ENCODE results near the gene SYTL2. TPM values are rescaled to one million over a fixed set of nuclear protein-coding genes. Genes with fewer than 3 reads are reported as not detected.
"Not testable (repeated sequence)": the region's sequence is repeated elsewhere in the genome, so short reads cannot be mapped to it uniquely, and the experiment has no call there.

SYTL2 gene, protein sequence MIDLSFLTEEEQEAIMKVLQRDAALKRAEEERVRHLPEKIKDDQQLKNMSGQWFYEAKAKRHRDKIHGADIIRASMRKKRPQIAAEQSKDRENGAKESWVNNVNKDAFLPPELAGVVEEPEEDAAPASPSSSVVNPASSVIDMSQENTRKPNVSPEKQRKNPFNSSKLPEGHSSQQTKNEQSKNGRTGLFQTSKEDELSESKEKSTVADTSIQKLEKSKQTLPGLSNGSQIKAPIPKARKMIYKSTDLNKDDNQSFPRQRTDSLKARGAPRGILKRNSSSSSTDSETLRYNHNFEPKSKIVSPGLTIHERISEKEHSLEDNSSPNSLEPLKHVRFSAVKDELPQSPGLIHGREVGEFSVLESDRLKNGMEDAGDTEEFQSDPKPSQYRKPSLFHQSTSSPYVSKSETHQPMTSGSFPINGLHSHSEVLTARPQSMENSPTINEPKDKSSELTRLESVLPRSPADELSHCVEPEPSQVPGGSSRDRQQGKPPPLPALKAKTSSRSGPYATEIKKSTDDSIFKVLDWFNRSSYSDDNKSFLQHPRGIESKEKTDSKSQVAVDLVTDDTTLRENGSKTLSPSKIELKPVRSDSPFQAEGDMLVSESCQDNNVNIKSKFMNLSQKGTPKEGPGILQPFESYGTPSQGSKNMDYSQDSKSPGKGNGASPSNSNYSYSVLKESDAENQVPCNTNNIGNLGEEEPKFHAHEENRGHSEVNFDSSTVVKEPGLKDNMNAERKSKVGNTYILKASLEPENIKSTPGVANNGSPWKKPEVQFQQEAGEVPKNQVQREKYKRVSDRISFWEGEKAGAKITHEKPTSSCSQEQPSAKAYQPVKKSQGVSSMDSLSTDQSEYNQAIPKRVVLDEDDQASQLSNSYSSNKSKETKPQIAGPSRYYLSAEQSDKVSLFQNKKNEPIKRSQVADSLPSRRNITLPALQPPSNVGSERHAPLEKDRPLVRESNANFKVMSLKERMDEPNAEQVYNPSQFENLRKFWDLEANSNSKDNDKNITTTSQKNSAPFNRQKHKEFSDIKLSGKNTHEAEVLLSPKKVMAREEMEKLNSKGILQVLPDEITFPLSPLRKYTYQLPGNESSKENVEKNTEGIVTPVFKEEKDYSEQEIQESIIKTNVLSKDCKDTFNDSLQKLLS (N-terminal part only)
- polyA plus RNA-seq, result 10 to 100 TPM; 26.1 to 67.0 (median 33.3) TPM

GRCh38 chr11:85810871-85811611, at the start of gene SYTL2:
Gene SYTL2, minus strand, starts transcription at chr11:85811141. Its CDS starts 53,416 bp downstream, at chr11:85757725.
- H3K4me1 Mint-ChIP-seq, result peaks cover 43 to 48% of the 10 kb centered on the region in 2 donors
- H3K27me3 Mint-ChIP-seq (ENCODE audit: low read depth in 3 of 3), result peaks cover 2 to 8% (median 7%) of the 10 kb centered on the region in 3 donors
- peak; percentile 82 to 86 (median 85) for DNase-seq
- H3K9me3 Mint-ChIP-seq, result no peaks in the 10 kb centered on the region
- peaks cover 0 to under 1% (median 0%) of the 10 kb centered on the region in 3 donors for H3K36me3 Mint-ChIP-seq
- peak within 1 kb of the TSS; percentile 92 to 99 (median 96) for H3K27ac Mint-ChIP-seq
- H3K4me3 Mint-ChIP-seq, result peak within 1 kb of the TSS; percentile 92 to 99 (median 94)

DNA sequence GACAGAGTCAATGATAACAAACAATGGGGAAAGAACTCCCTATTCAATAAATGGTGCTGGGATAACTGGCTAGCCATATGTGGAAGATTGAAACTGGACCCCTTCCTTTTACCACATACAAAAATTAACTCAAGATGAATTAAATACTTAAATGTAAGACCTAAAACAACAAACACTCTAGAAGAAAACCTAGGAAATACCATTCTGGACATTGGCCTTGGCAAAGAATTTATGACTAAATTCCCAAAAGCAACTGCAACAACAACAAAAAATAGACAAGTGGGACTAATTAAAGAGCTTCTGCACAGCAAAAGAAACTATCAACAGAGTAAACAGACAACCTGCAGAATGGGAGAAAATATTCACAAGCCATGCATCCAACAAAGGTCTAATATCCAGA, 48.6 kb upstream of the SYTL2 start:
- DNase-seq; H3K4me3 Mint-ChIP-seq; H3K9me3 Mint-ChIP-seq; H3K27me3 Mint-ChIP-seq (ENCODE audit: low read depth in 3 of 3); H3K36me3 Mint-ChIP-seq; H3K27ac Mint-ChIP-seq; H3K4me1 Mint-ChIP-seq: not testable (repeated sequence)

GRCh38 chr11:85857098-85857497, 46.2 kb upstream of the SYTL2 start:
- Mint-ChIP-seq H3K4me1 (peaks cover 13 to 17% of the 10 kb centered on the region in 2 donors), H3K27ac (no peak overlapping the region), H3K27me3 (ENCODE audit: low read depth in 3 of 3) (peaks cover 0 to 5% (median 0%) of the 10 kb centered on the region in 3 donors), H3K4me3 (no peak overlapping the region), H3K36me3 (peaks cover 0 to 3% (median 0%) of the 10 kb centered on the region in 3 donors), H3K9me3 (peaks cover 0 to 3% (median 0%) of the 10 kb centered on the region in 6 donors)
- DNase-seq, result no peak

DNA sequence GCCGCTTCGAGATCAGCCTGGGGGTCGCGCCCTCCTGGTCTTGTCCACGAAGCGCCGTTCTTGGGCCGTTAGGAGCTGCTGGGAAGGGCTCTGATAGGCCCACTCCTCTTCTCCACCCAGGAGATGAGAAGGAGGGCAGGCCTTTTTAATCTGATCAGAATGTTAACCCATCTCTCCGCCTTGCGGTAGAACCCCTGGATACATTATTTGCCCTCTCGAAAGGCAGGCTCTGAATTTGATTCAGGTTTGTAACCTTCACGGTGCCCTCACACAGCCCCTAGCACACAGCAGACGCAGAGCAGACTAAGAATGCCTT, 44.4 kb upstream of the SYTL2 start, which contains the start of gene CCDC83:
TSS of gene CCDC83 (plus strand) at position 43 of the 316 bp plus-strand sequence. CDS start 9,741 bp downstream, outside the sequence.
- peaks cover 13 to 17% of the 10 kb centered on the region in 2 donors for H3K4me1 Mint-ChIP-seq
- peaks cover 0 to 3% (median 0%) of the 10 kb centered on the region in 6 donors for H3K9me3 Mint-ChIP-seq
- H3K36me3 Mint-ChIP-seq, result peaks cover 0 to 6% (median 3%) of the 10 kb centered on the region in 3 donors
- peaks cover 0 to 5% (median 0%) of the 10 kb centered on the region in 3 donors for H3K27me3 Mint-ChIP-seq (ENCODE audit: low read depth in 3 of 3)
- no peak for DNase-seq
- H3K27ac Mint-ChIP-seq, result peak within 1 kb of the TSS; percentile 91 to 97 (median 94)
- H3K4me3 Mint-ChIP-seq, result peak within 1 kb of the TSS; percentile 89 to 95 (median 91)

DNA sequence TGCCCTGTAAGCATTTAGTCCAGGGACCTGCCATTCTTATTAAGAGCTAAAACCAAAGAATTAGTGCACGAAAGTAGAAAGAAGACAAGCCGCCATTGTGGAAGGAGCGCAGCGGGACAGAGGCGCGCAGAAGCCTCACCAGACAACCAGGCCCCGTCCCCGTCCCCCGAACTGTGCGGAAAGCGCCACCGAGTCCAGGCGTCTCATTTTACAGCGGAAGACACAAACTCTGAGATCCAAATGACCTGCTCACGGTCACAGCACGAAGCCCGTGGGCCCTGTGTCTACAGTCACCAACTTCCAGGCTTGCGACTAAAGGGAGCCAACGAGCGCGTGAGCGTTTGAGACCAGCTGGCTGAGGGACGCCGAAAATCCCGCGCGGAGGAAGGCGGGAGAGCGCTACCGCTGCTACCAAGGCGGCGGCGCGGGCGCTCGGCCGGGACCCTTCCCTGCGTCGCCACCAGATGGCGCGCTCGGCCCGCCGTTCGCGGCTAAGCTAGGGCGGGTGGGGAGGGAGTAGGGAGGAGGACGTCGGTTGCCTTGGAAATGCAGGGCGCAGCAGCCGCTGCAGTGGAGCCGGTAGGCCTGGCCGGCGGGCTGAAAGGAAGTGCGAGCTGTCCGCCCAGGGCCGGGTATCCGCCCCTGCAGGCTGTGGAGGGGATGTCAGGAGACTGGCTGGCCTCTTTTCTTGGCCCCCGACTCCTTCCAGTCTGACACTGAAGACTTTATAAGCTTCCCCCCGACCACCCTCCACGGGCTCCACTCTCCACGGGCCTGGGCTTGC, 43.8 kb upstream of the SYTL2 start:
- peaks cover 13 to 17% of the 10 kb centered on the region in 2 donors for H3K4me1 Mint-ChIP-seq
- peaks cover 0 to 6% (median 6%) of the 10 kb centered on the region in 3 donors for H3K36me3 Mint-ChIP-seq
- peaks cover 0 to 5% (median 0%) of the 10 kb centered on the region in 3 donors for H3K27me3 Mint-ChIP-seq (ENCODE audit: low read depth in 3 of 3)
- H3K9me3 Mint-ChIP-seq, result peaks cover 0 to 6% (median under 1%) of the 10 kb centered on the region in 6 donors
- peak overlapping the region; percentile 89 to 95 (median 91) for H3K4me3 Mint-ChIP-seq
- H3K27ac Mint-ChIP-seq, result peak overlapping the region; percentile 91 to 97 (median 94)
- peak; percentile 92 for DNase-seq

DNA sequence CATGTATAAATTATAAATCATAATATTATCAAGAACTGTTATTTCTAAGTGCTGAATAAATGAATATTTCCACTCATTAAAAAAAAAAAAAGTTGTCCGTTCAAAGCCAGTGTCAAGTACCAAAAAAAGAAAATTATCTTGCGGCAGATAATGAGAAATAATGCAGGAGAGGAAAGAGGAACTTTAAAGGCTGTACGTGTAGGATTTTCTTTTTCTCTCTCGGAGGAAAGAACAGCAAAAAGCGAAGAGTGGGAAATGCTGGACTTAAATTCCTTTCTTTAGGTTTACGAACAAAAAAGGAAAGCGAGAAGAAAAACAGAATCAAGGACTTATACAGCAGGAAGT, 43.2 kb upstream of the SYTL2 start:
- no peak for DNase-seq
- Mint-ChIP-seq H3K9me3 (peaks cover 0 to 6% (median under 1%) of the 10 kb centered on the region in 6 donors), H3K4me1 (peaks cover 13 to 17% of the 10 kb centered on the region in 2 donors), H3K36me3 (peaks cover 0 to 6% (median 6%) of the 10 kb centered on the region in 3 donors), H3K27ac (peak overlapping the region; percentile 91 to 97 (median 94)), H3K4me3 (peak overlapping the region; percentile 89 to 95 (median 91)), H3K27me3 (ENCODE audit: low read depth in 3 of 3) (peaks cover 0 to 5% (median 0%) of the 10 kb centered on the region in 3 donors)

GRCh38 chr11:85853541-85853940, 42.6 kb upstream of the SYTL2 start:
- not testable (repeated sequence) for H3K27ac Mint-ChIP-seq; H3K27me3 Mint-ChIP-seq (ENCODE audit: low read depth in 3 of 3); H3K9me3 Mint-ChIP-seq; H3K36me3 Mint-ChIP-seq; DNase-seq
- peak overlapping the region in 2 of 5 donors; percentile 30 to 91 for H3K4me3 Mint-ChIP-seq
- H3K4me1 Mint-ChIP-seq, result peaks cover 13 to 17% of the 10 kb centered on the region in 2 donors

- H3K36me3 Mint-ChIP-seq; DNase-seq; H3K27me3 Mint-ChIP-seq (ENCODE audit: low read depth in 3 of 3); H3K4me3 Mint-ChIP-seq; H3K9me3 Mint-ChIP-seq; H3K27ac Mint-ChIP-seq: not testable (repeated sequence)
- H3K4me1 Mint-ChIP-seq, result peaks cover 13 to 17% of the 10 kb centered on the region in 2 donors
These were observed 41.8 kb upstream of the SYTL2 start for GRCh38 chr11:85852754-85853153.

- H3K27ac Mint-ChIP-seq, result no peak overlapping the region
- peaks cover 0 to 2% (median 0%) of the 10 kb centered on the region in 3 donors for H3K27me3 Mint-ChIP-seq (ENCODE audit: low read depth in 3 of 3)
- H3K4me3 Mint-ChIP-seq, result no peak overlapping the region
- H3K4me1 Mint-ChIP-seq, result no peaks in the 10 kb centered on the region
- H3K9me3 Mint-ChIP-seq, result peaks cover 0 to 6% (median under 1%) of the 10 kb centered on the region in 6 donors
- no peak for DNase-seq
- H3K36me3 Mint-ChIP-seq, result peaks cover 0 to 10% (median 3%) of the 10 kb centered on the region in 3 donors
These were observed 37.6 kb upstream of the SYTL2 start for GRCh38 chr11:85848556-85848955.

- H3K27me3 Mint-ChIP-seq (ENCODE audit: low read depth in 3 of 3), result peaks cover 0 to 2% (median 0%) of the 10 kb centered on the region in 3 donors
- peaks cover 0 to 3% (median under 1%) of the 10 kb centered on the region in 6 donors for H3K9me3 Mint-ChIP-seq
- H3K27ac Mint-ChIP-seq, result no peak overlapping the region
- peaks cover 0 to 10% (median 3%) of the 10 kb centered on the region in 3 donors for H3K36me3 Mint-ChIP-seq
- no peak overlapping the region for H3K4me3 Mint-ChIP-seq
- no peak for DNase-seq
- H3K4me1 Mint-ChIP-seq, result no peaks in the 10 kb centered on the region
These were observed 37.1 kb upstream of the SYTL2 start for GRCh38 chr11:85848006-85848405.

- H3K27me3 Mint-ChIP-seq (ENCODE audit: low read depth in 3 of 3), result peaks cover 0 to 2% (median 0%) of the 10 kb centered on the region in 3 donors
- H3K4me3 Mint-ChIP-seq, result no peak overlapping the region
- no peak overlapping the region for H3K27ac Mint-ChIP-seq
- H3K36me3 Mint-ChIP-seq, result peaks cover 0 to 13% (median 3%) of the 10 kb centered on the region in 3 donors
- DNase-seq, result no peak
- no peaks in the 10 kb centered on the region for H3K4me1 Mint-ChIP-seq
- H3K9me3 Mint-ChIP-seq, result peaks cover 0 to 3% (median under 1%) of the 10 kb centered on the region in 6 donors
These were observed 36.5 kb upstream of the SYTL2 start for GRCh38 chr11:85847436-85847835.

DNA sequence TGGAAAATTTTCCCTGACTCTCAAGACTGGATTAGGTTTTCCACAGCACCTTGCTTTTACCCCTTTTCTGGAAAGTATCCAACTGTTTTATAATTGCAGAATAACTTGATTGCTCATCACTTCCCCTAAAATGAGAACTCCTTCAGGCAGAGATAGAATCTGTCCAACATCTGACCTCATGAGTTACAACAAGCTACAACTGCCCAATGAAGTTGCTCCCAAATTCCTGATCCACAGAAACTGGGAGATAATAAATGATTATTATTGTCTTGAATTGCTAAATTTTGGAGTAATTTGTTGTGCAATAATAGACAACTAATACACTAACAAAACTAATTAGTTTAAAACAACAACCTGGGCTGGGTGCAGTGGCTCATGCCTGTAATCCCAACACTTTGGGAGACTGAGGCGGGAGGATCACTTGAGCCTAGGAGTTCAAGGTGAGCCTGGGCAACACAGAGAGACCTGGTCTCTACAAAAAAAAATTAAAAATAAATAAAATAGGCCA, 34.2 kb upstream of the SYTL2 start:
- Mint-ChIP-seq H3K27ac (no peak overlapping the region), H3K9me3 (peaks cover 0 to 2% (median under 1%) of the 10 kb centered on the region in 6 donors), H3K36me3 (peaks cover 0 to 8% (median 3%) of the 10 kb centered on the region in 3 donors), H3K4me3 (no peak overlapping the region), H3K27me3 (ENCODE audit: low read depth in 3 of 3) (peaks cover 0 to 2% (median 2%) of the 10 kb centered on the region in 3 donors), H3K4me1 (no peaks in the 10 kb centered on the region)
- DNase-seq, result no peak
